ENCODE measurements around the gene SEZ6. TPM values are rescaled to one million over a fixed set of nuclear protein-coding genes. Genes with fewer than 3 reads are reported as not detected.

SEZ6 gene
- total RNA-seq, 1 donor from 2014 or later, result not detected

GRCh38 chr17:28982131-28982793 is 23.6 kb downstream of the SEZ6 start:
- Histone ChIP-seq H3K27me3 (ENCODE audit: insufficient read depth, low read length) (peaks cover 9% of the 10 kb centered on the region), H3K4me1 (ENCODE audit: insufficient read depth, low read length) (peaks cover 8% of the 10 kb centered on the region), H3K4me2 (ENCODE audit: low read length) (peak overlapping the region; percentile 16), H3K9ac (ENCODE audit: low read length) (no peak overlapping the region), H3K9me3 (ENCODE audit: insufficient read depth, low read depth, low read length) (no peaks in the 10 kb centered on the region), H2AFZ (ENCODE audit: low read depth, low read length) (no peak overlapping the region), H3K27ac (ENCODE audit: low read depth, low read length) (no peak overlapping the region), H3K79me2 (ENCODE audit: insufficient read depth, low read length) (no peaks in the 10 kb centered on the region), H4K20me1 (ENCODE audit: insufficient read depth, low read length) (no peaks in the 10 kb centered on the region), H3K36me3 (ENCODE audit: insufficient read depth, low read length) (no peaks in the 10 kb centered on the region), H3K4me3 (ENCODE audit: insufficient read depth, low read depth, low read length) (no peak overlapping the region)
- peaks cover 53% of the 10 kb centered on the region for H3K27me3 Mint-ChIP-seq (ENCODE audit: low read depth, unreplicated experiment)
- H3K36me3 Mint-ChIP-seq (ENCODE audit: low read depth, unreplicated experiment), result peaks cover 2% of the 10 kb centered on the region
- no peak overlapping the region for H3K27ac Mint-ChIP-seq (ENCODE audit: unreplicated experiment)
- H3K4me1 Mint-ChIP-seq (ENCODE audit: low read depth, unreplicated experiment), result peaks cover 8% of the 10 kb centered on the region
- FAIRE-seq (peak; percentile 9), DNase-seq (ENCODE audit: low read depth) (no peak)
- H3K9me3 Mint-ChIP-seq (ENCODE audit: unreplicated experiment), result no peaks in the 10 kb centered on the region
- TF ChIP-seq CTCF (IDR thresholded peaks at IDR 0.05; ENCODE audit: insufficient read depth, low read depth, low read length), result no peak
- TF ChIP-seq EZH2 (IDR thresholded peaks at IDR 0.05; ENCODE audit: insufficient read depth, low read length), result no peak
- no peak overlapping the region for H3K4me3 Mint-ChIP-seq (ENCODE audit: unreplicated experiment)

GRCh38 chr17:28978356-28978964 is 27.4 kb downstream of the SEZ6 start:
- Histone ChIP-seq H3K27ac (ENCODE audit: low read depth, low read length) (no peak overlapping the region), H3K36me3 (ENCODE audit: insufficient read depth, low read length) (no peaks in the 10 kb centered on the region), H2AFZ (ENCODE audit: low read depth, low read length) (no peak overlapping the region), H3K4me2 (ENCODE audit: low read length) (no peak overlapping the region), H3K4me1 (ENCODE audit: insufficient read depth, low read length) (peaks cover 13% of the 10 kb centered on the region), H3K4me3 (ENCODE audit: insufficient read depth, low read depth, low read length) (no peak overlapping the region), H3K79me2 (ENCODE audit: insufficient read depth, low read length) (no peaks in the 10 kb centered on the region), H4K20me1 (ENCODE audit: insufficient read depth, low read length) (peaks cover 1% of the 10 kb centered on the region), H3K9me3 (ENCODE audit: insufficient read depth, low read depth, low read length) (no peaks in the 10 kb centered on the region), H3K27me3 (ENCODE audit: insufficient read depth, low read length) (peaks cover 5% of the 10 kb centered on the region), H3K9ac (ENCODE audit: low read length) (no peak overlapping the region)
- no peak overlapping the region for H3K4me3 Mint-ChIP-seq (ENCODE audit: unreplicated experiment)
- H3K9me3 Mint-ChIP-seq (ENCODE audit: unreplicated experiment), result no peaks in the 10 kb centered on the region
- no peak for FAIRE-seq
- DNase-seq (ENCODE audit: low read depth), result no peak
- peaks cover 7% of the 10 kb centered on the region for H3K4me1 Mint-ChIP-seq (ENCODE audit: low read depth, unreplicated experiment)
- TF ChIP-seq CTCF (IDR thresholded peaks at IDR 0.05; ENCODE audit: insufficient read depth, low read depth, low read length), result no peak
- H3K27ac Mint-ChIP-seq (ENCODE audit: unreplicated experiment), result no peak overlapping the region
- peaks cover 59% of the 10 kb centered on the region for H3K27me3 Mint-ChIP-seq (ENCODE audit: low read depth, unreplicated experiment)
- peaks cover 3% of the 10 kb centered on the region for H3K36me3 Mint-ChIP-seq (ENCODE audit: low read depth, unreplicated experiment)
